Measurements from ENCODE around the gene FNDC7.

Gene FNDC7

GRCh38 chr1:108686614-108687313 is 25.9 kb upstream of the FNDC7 start:
- peak; percentile 57 for DNase-seq (ENCODE audit: low read depth)
- TF ChIP-seq CTCF (conservative IDR thresholded peaks at IDR 0.05; ENCODE audit: control insufficient read depth, insufficient read depth, low read depth, low read length) = no peak
- no peak overlapping the region for H3K4me3 ChIP-seq (ENCODE audit: control insufficient read depth, low read depth, low read length)

- no peak for TF ChIP-seq CTCF (conservative IDR thresholded peaks at IDR 0.05; ENCODE audit: control insufficient read depth, insufficient read depth, low read depth, low read length)
- peak overlapping the region; percentile 96 for H3K4me3 ChIP-seq (ENCODE audit: control insufficient read depth, low read depth, low read length)
- no peak for DNase-seq (ENCODE audit: low read depth)
Measured at GRCh38 chr1:108691128-108691941, 21.4 kb upstream of the FNDC7 start.

- TF ChIP-seq CTCF (conservative IDR thresholded peaks at IDR 0.05; ENCODE audit: control insufficient read depth, insufficient read depth, low read depth, low read length) = no peak
- peak within 1 kb of the TSS; percentile 96 for H3K4me3 ChIP-seq (ENCODE audit: control insufficient read depth, low read depth, low read length)
- peak; percentile 89 for DNase-seq (ENCODE audit: low read depth)
Measured at GRCh38 chr1:108691942-108692723, 20.6 kb upstream of the FNDC7 start, which contains the start of gene PRPF38B. PRPF38B (plus strand) TSS chr1:108692310; CDS start chr1:108692592, 282 bp downstream.

- DNase-seq (ENCODE audit: low read depth) = peak; percentile 79
- peak; percentile 22 for TF ChIP-seq CTCF (conservative IDR thresholded peaks at IDR 0.05; ENCODE audit: control insufficient read depth, insufficient read depth, low read depth, low read length)
- H3K4me3 ChIP-seq (ENCODE audit: control insufficient read depth, low read depth, low read length) = peak overlapping the region; percentile 96
Measured at GRCh38 chr1:108692724-108693655, 19.7 kb upstream of the FNDC7 start.

- no peak for DNase-seq (ENCODE audit: low read depth)
- no peak overlapping the region for H3K4me3 ChIP-seq (ENCODE audit: control insufficient read depth, low read depth, low read length)
- no peak for TF ChIP-seq CTCF (conservative IDR thresholded peaks at IDR 0.05; ENCODE audit: control insufficient read depth, insufficient read depth, low read depth, low read length)
Measured at GRCh38 chr1:108695535-108695934, 17.2 kb upstream of the FNDC7 start.

Data from fibroblast of mammary gland (primary cell).